ENCODE measurements around the gene LIMCH1.

DNA sequence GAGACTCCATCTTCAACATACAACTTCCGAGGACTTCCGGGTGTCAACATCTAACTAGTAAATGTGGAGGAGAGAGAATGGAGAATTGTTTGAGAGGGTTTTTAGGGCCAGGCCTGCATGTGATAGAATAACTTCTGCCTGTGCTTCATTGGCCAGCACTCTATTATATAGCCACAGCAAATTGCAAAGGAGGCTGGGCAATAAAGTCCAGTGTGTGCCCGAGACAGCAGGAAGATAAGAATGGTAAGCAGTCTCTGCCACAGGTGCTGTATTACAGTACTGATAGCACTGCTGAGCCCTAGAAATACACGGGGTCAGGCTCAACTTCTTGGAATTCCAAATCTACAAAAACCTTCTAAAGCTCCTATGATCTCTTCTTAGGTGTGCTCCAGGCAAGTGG, 20.8 kb upstream of the LIMCH1 start:
- TF ChIP-seq, protein P1, sequence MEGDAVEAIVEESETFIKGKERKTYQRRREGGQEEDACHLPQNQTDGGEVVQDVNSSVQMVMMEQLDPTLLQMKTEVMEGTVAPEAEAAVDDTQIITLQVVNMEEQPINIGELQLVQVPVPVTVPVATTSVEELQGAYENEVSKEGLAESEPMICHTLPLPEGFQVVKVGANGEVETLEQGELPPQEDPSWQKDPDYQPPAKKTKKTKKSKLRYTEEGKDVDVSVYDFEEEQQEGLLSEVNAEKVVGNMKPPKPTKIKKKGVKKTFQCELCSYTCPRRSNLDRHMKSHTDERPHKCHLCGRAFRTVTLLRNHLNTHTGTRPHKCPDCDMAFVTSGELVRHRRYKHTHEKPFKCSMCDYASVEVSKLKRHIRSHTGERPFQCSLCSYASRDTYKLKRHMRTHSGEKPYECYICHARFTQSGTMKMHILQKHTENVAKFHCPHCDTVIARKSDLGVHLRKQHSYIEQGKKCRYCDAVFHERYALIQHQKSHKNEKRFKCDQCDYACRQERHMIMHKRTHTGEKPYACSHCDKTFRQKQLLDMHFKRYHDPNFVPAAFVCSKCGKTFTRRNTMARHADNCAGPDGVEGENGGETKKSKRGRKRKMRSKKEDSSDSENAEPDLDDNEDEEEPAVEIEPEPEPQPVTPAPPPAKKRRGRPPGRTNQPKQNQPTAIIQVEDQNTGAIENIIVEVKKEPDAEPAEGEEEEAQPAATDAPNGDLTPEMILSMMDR (IDR thresholded peaks at IDR 0.05; ENCODE audit: borderline replicate concordance, extremely low read depth, low read length, poor library complexity, severe bottlenecking): no peak
- TF ChIP-seq EZH2 (IDR thresholded peaks at IDR 0.05; ENCODE audit: borderline replicate concordance, low read depth, low read length, severe bottlenecking): no peak

Measured in DND-41 (cell line).